ENCODE measurements around the gene PPP1R15A.
"Not testable (repeated sequence)": the region's sequence is repeated elsewhere in the genome, so short reads cannot be mapped to it uniquely, and the experiment has no call there.

DNA sequence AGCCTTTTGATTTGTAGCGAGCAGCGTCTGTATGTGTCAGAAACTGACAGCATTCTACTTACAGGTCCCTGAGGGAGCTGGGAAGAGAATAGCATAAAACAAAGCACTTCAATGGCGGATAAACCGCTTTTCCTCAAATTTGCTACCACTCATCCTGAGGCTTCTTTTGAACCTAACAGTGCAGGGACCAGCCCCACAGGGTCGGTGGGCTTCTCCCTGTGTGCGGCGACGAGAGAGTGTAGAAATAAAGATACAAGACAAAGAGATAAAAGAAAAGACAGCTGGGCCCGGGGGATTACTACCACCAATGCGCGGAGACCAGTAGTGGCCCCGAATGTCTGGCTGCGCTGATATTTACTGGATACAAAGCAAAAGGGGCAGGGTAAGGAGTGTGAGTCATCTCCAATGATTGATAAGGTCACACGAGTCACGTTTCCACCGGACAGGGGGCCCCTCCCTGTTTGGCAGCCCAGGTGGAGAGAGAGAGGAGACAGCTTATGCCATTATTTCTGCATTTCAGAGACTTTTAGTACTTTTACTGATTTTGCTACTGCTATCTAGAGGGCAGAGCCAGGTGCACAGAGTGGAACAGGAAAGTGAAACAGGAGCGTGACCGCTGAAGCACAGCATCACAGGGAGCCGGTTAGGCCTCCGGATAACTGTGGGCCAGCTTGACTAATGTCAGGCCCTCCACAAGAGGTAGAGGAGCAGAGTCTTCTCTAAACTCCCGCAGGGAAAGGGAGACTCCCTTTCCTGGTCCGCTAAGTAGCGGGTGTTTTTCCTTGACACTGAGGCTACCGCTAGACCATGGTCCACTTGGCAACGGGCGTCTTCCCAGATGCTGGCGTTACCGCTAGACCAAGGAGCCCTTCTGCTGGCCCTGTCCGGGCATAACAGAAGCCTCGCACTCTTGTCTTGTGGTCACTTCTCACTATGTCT lies 4.1 kb downstream of the PPP1R15A start:
- TF ChIP-seq, protein P1, sequence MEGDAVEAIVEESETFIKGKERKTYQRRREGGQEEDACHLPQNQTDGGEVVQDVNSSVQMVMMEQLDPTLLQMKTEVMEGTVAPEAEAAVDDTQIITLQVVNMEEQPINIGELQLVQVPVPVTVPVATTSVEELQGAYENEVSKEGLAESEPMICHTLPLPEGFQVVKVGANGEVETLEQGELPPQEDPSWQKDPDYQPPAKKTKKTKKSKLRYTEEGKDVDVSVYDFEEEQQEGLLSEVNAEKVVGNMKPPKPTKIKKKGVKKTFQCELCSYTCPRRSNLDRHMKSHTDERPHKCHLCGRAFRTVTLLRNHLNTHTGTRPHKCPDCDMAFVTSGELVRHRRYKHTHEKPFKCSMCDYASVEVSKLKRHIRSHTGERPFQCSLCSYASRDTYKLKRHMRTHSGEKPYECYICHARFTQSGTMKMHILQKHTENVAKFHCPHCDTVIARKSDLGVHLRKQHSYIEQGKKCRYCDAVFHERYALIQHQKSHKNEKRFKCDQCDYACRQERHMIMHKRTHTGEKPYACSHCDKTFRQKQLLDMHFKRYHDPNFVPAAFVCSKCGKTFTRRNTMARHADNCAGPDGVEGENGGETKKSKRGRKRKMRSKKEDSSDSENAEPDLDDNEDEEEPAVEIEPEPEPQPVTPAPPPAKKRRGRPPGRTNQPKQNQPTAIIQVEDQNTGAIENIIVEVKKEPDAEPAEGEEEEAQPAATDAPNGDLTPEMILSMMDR (conservative IDR thresholded peaks at IDR 0.05; ENCODE audit: low read depth, low read length), result not testable (repeated sequence)
- TF ChIP-seq EZH2 (IDR thresholded peaks at IDR 0.05; ENCODE audit: borderline replicate concordance, low read depth, low read length, poor library complexity, severe bottlenecking), result not testable (repeated sequence)
